Measurements from ENCODE around the gene NEU1. TPM values are rescaled to one million over a fixed set of nuclear protein-coding genes. Genes with fewer than 3 reads are reported as not detected.
"Not testable (repeated sequence)": the region's sequence is repeated elsewhere in the genome, so short reads cannot be mapped to it uniquely, and the experiment has no call there.

NEU1 gene
- total and polyA plus RNA-seq, 8 donors = 19.0 to 38.5 (median 24.6) TPM

GRCh38 chr6:31827286-31828079 is 35.1 kb downstream of the NEU1 start, which contains the start of gene HSPA1B:
Gene HSPA1B, plus strand, starts transcription at chr6:31827738. Its CDS starts 213 bp downstream, at chr6:31827951.
- ATAC-seq = peak; percentile 40 to 87 (median 72)
- peak; percentile 99 to 100 (median 99) for DNase-seq
- peak within 1 kb of the TSS; percentile 66 to 99 (median 92) for H3K27ac ChIP-seq
- peak; percentile 75 for FAIRE-seq
- H3K9me3 ChIP-seq = no peaks in the 10 kb centered on the region
- intact Hi-C loops (cut with DNase I) = no loop called here
- WGBS, 2 donors = 0% methylated on average over 49 to 52 of the region's 56 CpGs
- H3K4me1 ChIP-seq = peaks cover 21 to 44% (median 42%) of the 10 kb centered on the region in 3 donors
- H3K4me3 ChIP-seq = peak within 1 kb of the TSS; percentile 3 to 59 (median 50)
- no peaks in the 10 kb centered on the region for H3K36me3 ChIP-seq
- no peaks in the 10 kb centered on the region for H3K27me3 ChIP-seq
- TF ChIP-seq, protein P1, sequence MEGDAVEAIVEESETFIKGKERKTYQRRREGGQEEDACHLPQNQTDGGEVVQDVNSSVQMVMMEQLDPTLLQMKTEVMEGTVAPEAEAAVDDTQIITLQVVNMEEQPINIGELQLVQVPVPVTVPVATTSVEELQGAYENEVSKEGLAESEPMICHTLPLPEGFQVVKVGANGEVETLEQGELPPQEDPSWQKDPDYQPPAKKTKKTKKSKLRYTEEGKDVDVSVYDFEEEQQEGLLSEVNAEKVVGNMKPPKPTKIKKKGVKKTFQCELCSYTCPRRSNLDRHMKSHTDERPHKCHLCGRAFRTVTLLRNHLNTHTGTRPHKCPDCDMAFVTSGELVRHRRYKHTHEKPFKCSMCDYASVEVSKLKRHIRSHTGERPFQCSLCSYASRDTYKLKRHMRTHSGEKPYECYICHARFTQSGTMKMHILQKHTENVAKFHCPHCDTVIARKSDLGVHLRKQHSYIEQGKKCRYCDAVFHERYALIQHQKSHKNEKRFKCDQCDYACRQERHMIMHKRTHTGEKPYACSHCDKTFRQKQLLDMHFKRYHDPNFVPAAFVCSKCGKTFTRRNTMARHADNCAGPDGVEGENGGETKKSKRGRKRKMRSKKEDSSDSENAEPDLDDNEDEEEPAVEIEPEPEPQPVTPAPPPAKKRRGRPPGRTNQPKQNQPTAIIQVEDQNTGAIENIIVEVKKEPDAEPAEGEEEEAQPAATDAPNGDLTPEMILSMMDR (IDR thresholded peaks at IDR 0.05) = no peak

GRCh38 chr6:31826793-31827285 is 35.8 kb downstream of the NEU1 start:
- no peaks in the 10 kb centered on the region for H3K27me3 ChIP-seq
- peaks cover 23 to 44% (median 40%) of the 10 kb centered on the region in 3 donors for H3K4me1 ChIP-seq
- peak overlapping the region; percentile 66 to 99 (median 84) for H3K27ac ChIP-seq
- DNase-seq (peak; percentile 79 to 93 (median 85)), FAIRE-seq (no peak), ATAC-seq (peak; percentile 4 to 54 (median 23))
- H3K4me3 ChIP-seq = peak overlapping the region; percentile 3 to 44 (median 22)
- intact Hi-C loops (cut with DNase I) = no loop called here
- H3K9me3 ChIP-seq = no peaks in the 10 kb centered on the region
- H3K36me3 ChIP-seq = no peaks in the 10 kb centered on the region
- TF ChIP-seq, protein P1 (IDR thresholded peaks at IDR 0.05) = no peak
- 1 to 2% methylated on average over 13 of the region's 13 CpGs for WGBS, 2 donors

GRCh38 chr6:31825553-31825952 is 37.1 kb downstream of the NEU1 start:
- intact Hi-C loops (cut with DNase I) = no loop called here
- WGBS, 2 donors = 21 to 30% methylated on average over 4 of the region's 4 CpGs
- H3K4me1 ChIP-seq = peaks cover 31 to 41% (median 40%) of the 10 kb centered on the region in 3 donors

GRCh38 chr6:31823592-31824196 is 38.9 kb downstream of the NEU1 start:
- ATAC-seq; intact Hi-C loops (cut with DNase I); H3K9me3 ChIP-seq; H3K36me3 ChIP-seq; FAIRE-seq; H3K4me3 ChIP-seq; H3K27me3 ChIP-seq: not testable (repeated sequence)
- DNase-seq = peak in 1 of 6 donors; percentile 8
- WGBS, 2 donors = 93 to 94% methylated on average over 9 of the region's 9 CpGs
- Histone ChIP-seq H3K4me1 (peaks cover 34 to 50% (median 40%) of the 10 kb centered on the region in 3 donors), H3K27ac (peak overlapping the region in 3 of 4 donors; percentile 81 to 99 (median 98))

More at GRCh38 chr6:31825553-31825952, 37.1 kb downstream of the NEU1 start:
- H3K4me3 ChIP-seq = peak overlapping the region in 1 of 4 donors; percentile 44
- TF ChIP-seq, protein P1 (IDR thresholded peaks at IDR 0.05) = no peak
- no peaks in the 10 kb centered on the region for H3K36me3 ChIP-seq
- FAIRE-seq (no peak), DNase-seq (no peak), ATAC-seq (no peak)
- no peaks in the 10 kb centered on the region for H3K9me3 ChIP-seq
- H3K27me3 ChIP-seq = no peaks in the 10 kb centered on the region
- H3K27ac ChIP-seq = peak overlapping the region; percentile 66 to 99 (median 84)
